ENCODE measurements around the gene HERPUD1. TPM values are rescaled to one million over a fixed set of nuclear protein-coding genes. Genes with fewer than 3 reads are reported as not detected.

HERPUD1 gene
- total RNA-seq, 1 donor from 2014 or later: 42.1 TPM

DNA sequence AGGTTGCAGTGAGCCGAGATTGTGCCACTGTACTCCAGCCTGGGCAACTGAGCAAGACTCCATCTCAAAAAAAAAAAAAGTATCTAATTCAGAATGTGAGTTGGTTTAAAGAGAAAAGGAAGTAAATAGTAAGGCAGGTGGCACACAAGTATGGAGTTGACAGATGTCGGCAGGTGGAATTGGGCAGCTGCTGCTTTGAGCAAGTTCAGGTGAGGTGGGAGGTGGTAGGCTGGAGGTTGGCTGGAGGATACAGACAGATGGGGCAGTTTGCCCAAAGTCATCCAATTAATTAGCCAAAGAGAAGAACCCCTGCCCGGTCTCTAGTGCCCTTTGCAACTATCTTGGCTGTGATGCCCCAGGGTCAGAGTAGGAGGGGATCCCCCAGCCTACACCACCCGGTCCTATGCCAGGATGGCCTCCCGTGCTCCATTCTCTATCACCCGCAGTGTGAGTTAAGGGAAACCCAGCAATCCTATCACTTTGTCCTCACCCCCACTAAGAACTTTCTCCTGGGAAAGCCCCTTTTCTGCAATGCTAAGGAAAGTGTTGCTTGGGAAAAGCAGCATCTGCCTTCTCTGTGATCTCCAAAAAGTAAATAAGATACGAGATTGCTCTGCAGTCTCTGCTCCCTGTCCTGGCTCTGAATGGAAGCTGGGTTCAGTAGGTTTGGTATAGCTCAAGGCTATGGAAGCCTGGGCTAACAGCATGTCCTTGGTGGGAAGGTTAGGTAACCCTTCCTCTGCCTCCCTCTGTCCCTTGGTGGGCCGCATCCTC, 34.7 kb upstream of the HERPUD1 start:
- TF ChIP-seq, protein P1, sequence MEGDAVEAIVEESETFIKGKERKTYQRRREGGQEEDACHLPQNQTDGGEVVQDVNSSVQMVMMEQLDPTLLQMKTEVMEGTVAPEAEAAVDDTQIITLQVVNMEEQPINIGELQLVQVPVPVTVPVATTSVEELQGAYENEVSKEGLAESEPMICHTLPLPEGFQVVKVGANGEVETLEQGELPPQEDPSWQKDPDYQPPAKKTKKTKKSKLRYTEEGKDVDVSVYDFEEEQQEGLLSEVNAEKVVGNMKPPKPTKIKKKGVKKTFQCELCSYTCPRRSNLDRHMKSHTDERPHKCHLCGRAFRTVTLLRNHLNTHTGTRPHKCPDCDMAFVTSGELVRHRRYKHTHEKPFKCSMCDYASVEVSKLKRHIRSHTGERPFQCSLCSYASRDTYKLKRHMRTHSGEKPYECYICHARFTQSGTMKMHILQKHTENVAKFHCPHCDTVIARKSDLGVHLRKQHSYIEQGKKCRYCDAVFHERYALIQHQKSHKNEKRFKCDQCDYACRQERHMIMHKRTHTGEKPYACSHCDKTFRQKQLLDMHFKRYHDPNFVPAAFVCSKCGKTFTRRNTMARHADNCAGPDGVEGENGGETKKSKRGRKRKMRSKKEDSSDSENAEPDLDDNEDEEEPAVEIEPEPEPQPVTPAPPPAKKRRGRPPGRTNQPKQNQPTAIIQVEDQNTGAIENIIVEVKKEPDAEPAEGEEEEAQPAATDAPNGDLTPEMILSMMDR (conservative IDR thresholded peaks at IDR 0.05; ENCODE audit: low read depth, low read length): no peak
- DNase-seq (ENCODE audit: low read depth): no peak
- no peak overlapping the region for H3K4me3 ChIP-seq (ENCODE audit: low read depth, low read length)

DNA sequence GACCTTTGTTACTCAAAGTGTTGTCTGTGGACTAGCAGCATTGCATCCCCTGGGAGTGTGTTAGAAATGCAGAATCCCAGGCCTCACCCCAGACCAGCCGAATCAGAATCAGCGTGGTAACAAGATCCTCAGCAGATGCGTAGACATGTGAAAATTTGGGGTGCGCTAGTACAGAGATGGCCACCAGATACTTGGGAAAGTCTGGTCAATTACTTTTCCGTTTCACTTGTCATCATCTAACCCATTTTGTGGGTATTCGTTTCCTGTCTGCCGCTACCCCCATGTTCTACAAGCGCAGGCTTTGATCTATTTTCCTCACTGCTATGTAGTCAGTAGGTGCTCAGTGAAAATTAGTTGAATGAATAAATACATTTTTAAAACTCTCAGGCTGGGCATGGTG, 33.1 kb upstream of the HERPUD1 start:
- TF ChIP-seq, protein P1 (conservative IDR thresholded peaks at IDR 0.05; ENCODE audit: low read depth, low read length): no peak
- DNase-seq (ENCODE audit: low read depth): no peak
- no peak overlapping the region for H3K4me3 ChIP-seq (ENCODE audit: low read depth, low read length)

DNA sequence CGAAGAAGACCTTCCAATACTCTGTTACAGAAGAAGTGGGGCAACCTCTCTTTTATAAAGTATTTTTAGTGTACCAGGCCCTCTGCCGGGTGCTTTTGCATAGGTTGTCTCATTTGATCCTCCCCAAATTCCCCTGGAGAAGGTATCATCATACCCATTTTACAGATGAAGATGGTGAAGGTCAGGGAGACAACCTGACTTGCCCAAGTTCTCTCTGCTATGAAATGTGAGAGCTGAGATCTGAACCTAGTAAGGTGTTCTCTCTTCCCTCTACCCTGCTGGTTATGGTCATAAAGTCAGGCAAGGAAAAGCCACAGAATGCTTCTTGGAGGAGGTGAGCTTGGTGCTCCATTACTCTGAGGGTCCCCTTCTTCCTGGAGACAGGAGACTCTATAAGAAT, 28.1 kb upstream of the HERPUD1 start:
- H3K4me3 ChIP-seq (ENCODE audit: low read depth, low read length): no peak overlapping the region
- no peak for DNase-seq (ENCODE audit: low read depth)
- TF ChIP-seq, protein P1 (conservative IDR thresholded peaks at IDR 0.05; ENCODE audit: low read depth, low read length): no peak

- TF ChIP-seq, protein P1 (conservative IDR thresholded peaks at IDR 0.05; ENCODE audit: low read depth, low read length): no peak
- DNase-seq (ENCODE audit: low read depth): no peak
- H3K4me3 ChIP-seq (ENCODE audit: low read depth, low read length): no peak overlapping the region
These were observed 24.5 kb upstream of the HERPUD1 start for GRCh38 chr16:56907401-56907800.

DNA sequence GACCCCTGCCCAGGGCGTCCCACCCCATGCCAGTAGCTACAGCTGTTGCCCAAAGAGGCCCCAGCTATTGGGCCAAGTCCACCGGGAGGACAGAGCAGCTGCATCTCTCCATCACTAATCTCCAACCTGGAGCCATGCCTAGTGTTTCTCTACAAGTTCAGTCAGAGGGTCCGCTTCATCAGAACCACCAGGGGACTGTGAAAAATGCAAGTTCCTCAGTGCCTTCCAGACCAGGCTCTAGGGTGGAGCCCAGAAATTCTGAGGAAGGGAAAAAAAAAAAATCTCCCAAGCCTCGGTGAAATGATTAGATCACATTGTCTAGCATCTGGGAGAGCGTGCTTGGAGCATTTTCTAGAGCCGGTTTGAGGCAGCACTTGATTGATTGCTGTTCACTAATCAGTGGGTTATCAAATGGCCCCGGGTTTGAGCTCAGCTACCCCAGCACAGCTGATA, 22.4 kb upstream of the HERPUD1 start:
- no peak for DNase-seq (ENCODE audit: low read depth)
- TF ChIP-seq, protein P1 (conservative IDR thresholded peaks at IDR 0.05; ENCODE audit: low read depth, low read length): no peak
- H3K4me3 ChIP-seq (ENCODE audit: low read depth, low read length): no peak overlapping the region

DNA sequence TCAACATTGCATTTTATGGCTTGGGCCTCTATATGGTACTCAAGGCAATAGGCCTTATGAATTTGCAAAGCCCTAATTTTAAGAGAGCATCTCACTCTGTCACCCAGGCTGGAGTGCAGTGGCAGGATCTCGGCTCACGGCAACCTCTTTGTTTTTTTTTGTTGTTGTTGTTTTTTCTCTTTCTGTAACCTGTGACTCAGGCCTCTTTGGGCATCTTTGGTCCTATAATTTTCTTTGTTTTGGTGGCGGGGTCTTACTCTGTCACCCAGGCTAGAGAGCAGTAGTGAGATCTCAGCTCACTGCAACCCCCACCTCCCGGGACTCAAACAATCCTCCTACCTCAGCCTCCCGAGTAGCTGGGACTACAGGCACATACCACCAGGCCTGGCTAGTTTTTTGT, 21.8 kb upstream of the HERPUD1 start:
- no peak for DNase-seq (ENCODE audit: low read depth)
- TF ChIP-seq, protein P1 (conservative IDR thresholded peaks at IDR 0.05; ENCODE audit: low read depth, low read length): no peak
- H3K4me3 ChIP-seq (ENCODE audit: low read depth, low read length): no peak overlapping the region

Measured in epithelial cell of proximal tubule (primary cell).